B cell (primary cell): ENCODE data around the gene CNGA2. TPM values are rescaled to one million over a fixed set of nuclear protein-coding genes. Genes with fewer than 3 reads are reported as not detected.

Experiments used
- ATAC-seq: fragments of 200-7000 bp; cut with Tn5 transposase; one replicate; pipeline ENCODE4 v1.10.0; 2021; ENCODE audit warnings: low read depth, mild to moderate bottlenecking, moderate number of reproducible peaks, moderate library complexity
- CTCF ChIA-PET: fragments of 350-600 bp; sonication (Branson Sonifier 250); formaldehyde crosslinking; loops from one replicate; lab custom pipeline; 2021; ENCODE audit warnings: antibody characterized with exemption, inconsistent platforms; lab: Charles Lee
- POLR2A ChIA-PET: fragments of 350-600 bp; sonication (Branson Sonifier 250); formaldehyde crosslinking; loops from one replicate; lab custom pipeline; 2021; ENCODE audit warnings: antibody characterized with exemption; lab: Charles Lee
- DNase-seq: peaks from one replicate; pipeline ENCODE4 v3.0.0; 2013
- H2AFZ ChIP-seq: 2 replicates; pipeline ENCODE4 v1.6.1; 2012; ENCODE audit warnings: mild to moderate bottlenecking, low read depth, low read length; ENCODE audit not compliant: insufficient read depth, poor library complexity, severe bottlenecking
- H3K27ac ChIP-seq, 2 donors: 1 replicate in 1 of 2; 2 replicates in 1 of 2; pipeline ENCODE4 v1.5.1; 2012 to 2013; ENCODE audit warnings: low read length in 2 of 2, mild to moderate bottlenecking in 2 of 2, moderate library complexity in 1 of 2
- H3K27me3 ChIP-seq, 4 experiments: fragments of 200-600 bp in 1 of 4; sonication (generic) in 1 of 4; replicated peaks in 1 of 4; 1 replicate in 2 of 4; 2 replicates in 2 of 4; pipeline versions ENCODE4 v1.6.1 to v1.7.0; 2013 to 2016; ENCODE audit warnings: low read length in 3 of 4, mild to moderate bottlenecking in 2 of 4, mixed read lengths in 1 of 4, moderate library complexity in 1 of 4; ENCODE audit not compliant: insufficient read depth in 4 of 4, control insufficient read depth in 3 of 4; ENCODE audit errors: control extremely low read depth in 1 of 4
- H3K36me3 ChIP-seq, 2 experiments: replicated peaks in 1 of 2; 1 replicate in 1 of 2; 2 replicates in 1 of 2; pipeline versions ENCODE4 v1.6.1 to v1.7.1; 2013; ENCODE audit warnings: low read length in 1 of 2; ENCODE audit not compliant: insufficient read depth in 2 of 2, control insufficient read depth in 1 of 2; ENCODE audit errors: control extremely low read depth in 1 of 2, extremely low read depth in 1 of 2
- H3K4me1 ChIP-seq, 2 donors: fragments of 200-600 bp in 1 of 2; sonication (generic) in 1 of 2; 1 replicate in 1 of 2; 2 replicates in 1 of 2; pipeline versions ENCODE4 v1.5.1 to v1.6.1; 2013 to 2017; ENCODE audit warnings: low read length in 2 of 2; ENCODE audit not compliant: control insufficient read depth in 2 of 2, insufficient read depth in 2 of 2
- H3K4me2 ChIP-seq: replicated peaks from 2 replicates; pipeline ENCODE3; 2012; ENCODE audit warnings: mild to moderate bottlenecking, low read depth, low read length; ENCODE audit not compliant: poor library complexity, severe bottlenecking
- H3K4me3 ChIP-seq, 5 experiments: fragments of 200-600 bp in 1 of 5; sonication (generic) in 1 of 5; 1 replicate in 3 of 5; 2 replicates in 2 of 5; pipeline versions ENCODE4 v1.5.1 to v1.7.0; 2011 to 2016; ENCODE audit warnings: low read length in 4 of 5, mild to moderate bottlenecking in 4 of 5, low read depth in 2 of 5, control low read depth in 1 of 5, moderate library complexity in 1 of 5; ENCODE audit not compliant: insufficient read depth in 1 of 5; ENCODE audit errors: control extremely low read depth in 1 of 5, extremely low read depth in 1 of 5
- H3K79me2 ChIP-seq: fragments of 200-600 bp; sonication (generic); one replicate; pipeline ENCODE4 v1.6.0; 2016; ENCODE audit warnings: low read length; ENCODE audit not compliant: control insufficient read depth, insufficient read depth
- H3K9ac ChIP-seq: fragments of 200-600 bp; sonication (generic); 2 replicates; pipeline ENCODE4 v1.6.1; 2017; ENCODE audit warnings: mild to moderate bottlenecking, low read length, moderate library complexity
- H3K9me3 ChIP-seq, 3 donors: one replicate each; pipeline versions ENCODE4 v1.6.1 to v1.7.1; 2013; ENCODE audit warnings: low read length in 2 of 3; ENCODE audit not compliant: control insufficient read depth in 2 of 3, insufficient read depth in 1 of 3; ENCODE audit errors: control extremely low read depth in 1 of 3
- H4K20me1 ChIP-seq: 2 replicates; pipeline ENCODE4 v1.6.0; 2012; ENCODE audit warnings: mild to moderate bottlenecking, low read length; ENCODE audit not compliant: insufficient read depth, control insufficient read depth, poor library complexity, severe bottlenecking
- H3K27ac Mint-ChIP-seq: one replicate; pipeline ENCODE4 v1.8.0; 2021; ENCODE audit warnings: mixed read lengths
- H3K27me3 Mint-ChIP-seq: one replicate; pipeline ENCODE4 v1.8.0; 2021; ENCODE audit warnings: mixed read lengths
- H3K4me1 Mint-ChIP-seq: one replicate; pipeline ENCODE4 v1.8.0; 2021; ENCODE audit warnings: mixed read lengths
- H3K4me3 Mint-ChIP-seq: one replicate; pipeline ENCODE4 v1.8.0; 2021; ENCODE audit warnings: mixed read lengths
- H3K9me3 Mint-ChIP-seq: one replicate; pipeline ENCODE4 v1.8.0; 2022; ENCODE audit warnings: mixed read lengths; ENCODE audit not compliant: insufficient read depth
- CTCF ChIP-seq: fragments of 200-600 bp; IDR thresholded peaks from one replicate; pipeline ENCODE4 v1.8.0; 2022; ENCODE audit warnings: antibody characterized with exemption, mild to moderate bottlenecking
- EZH2 ChIP-seq: IDR thresholded peaks from 2 replicates; pipeline ENCODE4 v1.6.1; 2012; ENCODE audit warnings: borderline replicate concordance, low read depth, mild to moderate bottlenecking, moderate library complexity, low read length; ENCODE audit not compliant: insufficient read depth, poor library complexity, severe bottlenecking
- WGBS: methylation state at CpG from one replicate; pipeline ENCODE4 v1.1.5; 2013; ENCODE audit warnings: missing lambda C conversion rate; ENCODE audit not compliant: insufficient coverage; 5-methylcytosine and 5-hydroxymethylcytosine counted together
- intact Hi-C: fragments of 100-400 bp; cut with micrococcal nuclease; formaldehyde crosslinking; loops from one replicate; pipeline ENCODE4 v1.10.0; 2022
- polyA plus RNA-seq: library from polyadenylated mRNA; depleted of rRNA; stranded (reverse); fragments of >200 nt; gene quantifications from 2 replicates; pipeline ENCODE4 v1.2.3, GENCODE V29; 2012
- total RNA-seq, 2 donors: library from RNA; stranded (reverse); fragments of 120-200 nt in 1 of 2; gene quantifications; 1 replicate in 1 of 2; 2 replicates in 1 of 2; pipeline versions ENCODE4 v1.2.3 to v1.2.4, GENCODE V29; 2013 to 2022

The CNGA2 gene
- total and polyA plus RNA-seq, 2 donors (not counting 1 experiment from before 2014, with no cell fraction given) = not detected

- POLR2A ChIA-PET = no interaction called here
- no peak for DNase-seq
- intact Hi-C loops = no loop called here
Observed at GRCh38 chrX:151736685-151737084, 2.1 kb downstream of the CNGA2 start.

GRCh38 chrX:151737494-151737893 is 2.9 kb downstream of the CNGA2 start:
- intact Hi-C loops = no loop called here
- Histone ChIP-seq H3K79me2 (no peaks in the 10 kb centered on the region), H3K27ac (no peak overlapping the region), H3K9ac (no peak overlapping the region), H4K20me1 (no peaks in the 10 kb centered on the region), H2AFZ (no peak overlapping the region), H3K9me3 (no peaks in the 10 kb centered on the region), H3K36me3 (no peaks in the 10 kb centered on the region), H3K27me3 (no peaks in the 10 kb centered on the region), H3K4me3 (no peak overlapping the region), H3K4me1 (no peaks in the 10 kb centered on the region), H3K4me2 (no peak overlapping the region)
- no peak for ATAC-seq
- no peak overlapping the region for H3K4me3 Mint-ChIP-seq
- CTCF ChIA-PET = no interaction called here
- DNase-seq = no peak
- H3K27me3 Mint-ChIP-seq = no peaks in the 10 kb centered on the region
- H3K27ac Mint-ChIP-seq = no peak overlapping the region
- POLR2A ChIA-PET = no interaction called here
- H3K4me1 Mint-ChIP-seq = no peaks in the 10 kb centered on the region
- TF ChIP-seq CTCF (no peak), EZH2 (no peak)
- 90% methylated on average over 2 of the region's 5 CpGs for WGBS
- H3K9me3 Mint-ChIP-seq = no peaks in the 10 kb centered on the region

More at GRCh38 chrX:151736685-151737084, 2.1 kb downstream of the CNGA2 start:
- Histone ChIP-seq H3K4me3 (no peak overlapping the region), H2AFZ (no peak overlapping the region), H3K27me3 (no peaks in the 10 kb centered on the region), H3K79me2 (no peaks in the 10 kb centered on the region), H3K9ac (no peak overlapping the region), H3K36me3 (no peaks in the 10 kb centered on the region), H3K9me3 (no peaks in the 10 kb centered on the region), H3K4me1 (no peaks in the 10 kb centered on the region), H4K20me1 (no peaks in the 10 kb centered on the region), H3K27ac (no peak overlapping the region), H3K4me2 (no peak overlapping the region)
- Mint-ChIP-seq H3K4me3 (no peak overlapping the region), H3K27me3 (no peaks in the 10 kb centered on the region), H3K9me3 (no peaks in the 10 kb centered on the region), H3K27ac (no peak overlapping the region), H3K4me1 (no peaks in the 10 kb centered on the region)
- CTCF ChIA-PET = no interaction called here
- TF ChIP-seq CTCF = no peak
- TF ChIP-seq EZH2 = no peak
- 96% methylated on average over 3 of the region's 6 CpGs for WGBS
- ATAC-seq = no peak
